ENCODE data around the gene NOX3.

The NOX3 gene

DNA sequence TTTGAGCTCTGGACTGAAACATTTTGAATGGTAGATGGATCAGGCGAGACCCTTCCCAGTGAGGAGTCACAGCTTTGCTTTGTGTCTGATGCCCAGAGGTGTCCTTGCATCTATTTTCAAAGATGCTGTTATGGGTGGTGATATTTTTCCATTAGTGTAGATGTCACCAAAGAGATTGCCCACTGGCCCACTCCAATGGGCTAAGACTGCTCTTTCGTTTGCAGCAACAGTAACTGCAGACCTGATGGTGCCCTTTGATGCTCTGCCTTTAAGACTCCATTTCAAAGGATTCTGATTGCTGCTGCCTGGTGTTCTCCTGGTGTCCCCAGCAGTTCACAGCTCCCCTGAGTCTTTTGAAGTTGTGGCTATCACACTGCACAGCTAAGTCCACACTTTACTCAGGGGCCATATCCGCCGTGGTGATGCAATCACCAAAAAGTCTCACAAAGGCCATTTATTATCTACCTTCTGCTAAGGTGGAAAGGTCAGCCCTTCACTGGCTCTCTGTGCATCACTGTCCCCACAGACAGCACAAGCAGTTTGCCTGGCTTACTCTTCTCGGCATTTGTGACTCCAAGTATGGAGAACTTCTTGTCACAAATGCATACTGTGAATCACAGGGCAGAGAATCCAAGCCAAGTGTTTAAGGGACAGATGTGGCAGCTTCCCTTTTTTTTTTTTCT lies 56.4 kb downstream of the NOX3 start:
- no peak for DNase-seq

DNA sequence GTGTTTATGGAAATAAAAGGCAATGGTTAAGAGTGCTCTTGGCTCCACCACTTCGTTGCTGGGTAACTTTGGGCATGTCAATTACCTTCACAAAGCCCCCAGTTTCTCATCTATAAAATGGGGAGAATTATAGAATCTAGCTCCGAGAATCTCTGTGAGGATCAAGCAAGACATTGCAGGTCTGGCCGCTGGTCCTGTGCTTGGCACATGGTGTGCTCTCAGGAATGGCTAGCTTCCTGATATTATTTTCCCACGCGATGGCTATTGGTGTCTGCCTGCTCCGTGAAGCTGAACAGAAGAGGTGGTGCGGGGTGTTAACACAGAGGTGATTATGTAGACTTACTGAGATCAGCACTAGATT lies 57.0 kb downstream of the NOX3 start:
- DNase-seq, result no peak

DNA sequence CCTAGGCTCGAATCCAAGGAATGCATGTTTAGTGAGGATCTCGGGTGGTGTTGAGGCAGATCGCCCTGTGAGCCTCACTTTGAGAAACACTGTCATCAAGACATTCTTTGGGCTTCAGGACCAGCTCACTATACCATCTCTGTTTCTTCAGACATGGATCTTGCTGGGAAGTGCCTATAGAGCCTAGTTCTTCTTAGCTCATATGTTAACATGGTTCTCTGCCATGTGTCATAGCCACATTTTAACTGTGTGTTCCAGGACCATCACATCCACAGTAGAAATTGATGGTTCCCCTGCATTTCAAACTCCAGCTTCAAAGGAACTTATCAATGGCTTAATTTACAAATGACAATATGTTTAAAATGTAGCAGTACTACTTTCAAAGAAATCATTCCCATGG lies 57.4 kb downstream of the NOX3 start:
- DNase-seq, result no peak

DNA sequence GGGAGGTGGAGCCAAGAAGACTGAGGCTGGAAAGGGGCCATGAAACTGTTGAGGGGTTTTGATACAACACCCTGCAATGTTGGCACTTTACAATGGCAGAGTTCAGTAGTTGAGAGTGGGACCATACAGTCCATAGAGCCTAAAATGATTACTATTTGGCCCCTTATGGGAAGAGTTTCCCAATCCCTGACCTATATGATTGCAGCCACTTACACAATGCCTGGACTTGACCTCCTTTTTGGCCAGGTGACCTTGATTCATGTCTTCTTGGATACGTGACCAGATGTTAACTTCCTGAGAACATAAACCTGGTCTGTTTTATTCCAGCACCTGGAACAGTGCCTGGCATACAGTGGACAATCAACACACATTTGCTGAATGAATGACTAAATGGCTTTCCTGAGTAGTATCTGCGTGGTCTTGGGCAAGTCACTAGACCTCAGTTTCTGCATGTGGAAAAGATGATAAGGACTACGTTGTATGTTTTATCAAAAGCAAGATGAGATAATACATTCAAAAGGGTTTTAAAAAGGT lies 58.4 kb downstream of the NOX3 start:
- DNase-seq, result no peak

DNA sequence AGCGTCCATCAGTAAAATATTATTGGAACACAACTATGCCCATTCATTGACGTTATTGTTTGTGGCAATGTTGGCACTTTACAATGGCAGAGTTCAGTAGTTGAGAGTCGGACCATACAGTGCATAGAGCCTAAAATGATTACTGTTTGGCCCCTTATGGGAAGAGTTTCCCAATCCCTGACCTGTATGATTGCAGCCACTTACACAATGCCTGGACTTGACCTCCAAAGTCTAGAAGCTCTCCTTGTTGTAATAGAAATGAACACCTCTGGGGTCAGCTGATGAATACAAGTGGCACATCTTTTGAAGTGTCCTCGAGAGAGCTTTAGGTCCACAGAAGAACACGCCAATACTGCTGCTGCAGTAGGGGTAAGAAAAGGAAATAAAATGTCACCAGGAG lies 59.0 kb downstream of the NOX3 start:
- DNase-seq, result no peak

DNA sequence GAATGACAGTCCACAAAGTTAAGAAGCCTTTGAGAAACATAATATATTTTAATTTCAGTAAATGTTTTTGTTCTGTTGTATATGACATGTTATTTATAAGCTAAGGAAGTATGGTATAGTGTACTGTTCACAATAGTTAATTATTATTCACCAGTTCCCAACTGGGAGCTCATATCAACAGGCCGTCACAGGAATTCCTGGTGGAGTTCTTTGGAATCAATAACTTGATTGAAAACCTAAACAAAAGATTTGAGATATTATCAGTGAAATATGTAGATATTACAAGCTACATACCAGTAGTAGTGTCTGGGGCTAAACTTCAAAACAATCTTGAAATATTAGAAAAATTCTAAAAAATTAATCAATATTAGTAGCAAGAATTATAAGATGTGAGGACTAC lies 60.3 kb downstream of the NOX3 start:
- DNase-seq, result no peak

DNA sequence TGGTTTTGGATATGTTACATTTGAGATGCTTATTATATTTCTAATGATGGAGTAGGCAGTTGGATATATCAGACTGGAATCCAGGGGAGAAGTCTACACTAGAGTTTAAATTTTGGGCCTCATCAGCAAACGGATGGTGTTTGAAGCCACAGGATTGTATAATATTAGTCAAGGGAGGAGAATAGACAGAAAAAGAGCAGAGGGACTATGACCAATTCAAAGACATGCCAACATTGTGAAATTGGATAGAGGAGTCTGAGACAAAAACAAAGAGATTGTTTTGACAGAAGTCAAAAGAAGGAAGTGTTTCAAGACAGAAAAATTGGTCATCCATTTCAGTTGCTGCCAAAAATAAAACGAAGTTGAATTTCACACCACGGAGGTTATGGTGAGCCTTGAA lies 66.5 kb downstream of the NOX3 start:
- DNase-seq, result no peak

DNA sequence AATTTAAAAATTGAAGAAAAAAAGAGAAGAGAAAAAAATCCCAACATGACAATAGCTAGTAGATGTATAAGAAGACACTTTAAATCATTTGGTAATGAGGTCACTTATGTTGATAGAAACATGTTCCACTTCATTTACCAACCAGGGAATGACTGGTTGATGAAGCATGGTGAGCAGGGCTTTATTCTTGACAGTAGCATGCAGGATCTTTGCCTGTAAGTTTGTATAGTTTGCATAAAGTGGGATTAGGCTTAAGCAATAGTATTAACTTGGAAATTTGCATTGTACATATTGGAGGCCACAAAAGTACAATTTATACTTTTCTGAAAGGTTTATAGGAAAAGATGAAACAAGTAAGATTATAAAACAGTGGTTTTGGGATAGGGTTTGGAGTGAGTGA lies 67.0 kb downstream of the NOX3 start:
- DNase-seq, result no peak

DNA sequence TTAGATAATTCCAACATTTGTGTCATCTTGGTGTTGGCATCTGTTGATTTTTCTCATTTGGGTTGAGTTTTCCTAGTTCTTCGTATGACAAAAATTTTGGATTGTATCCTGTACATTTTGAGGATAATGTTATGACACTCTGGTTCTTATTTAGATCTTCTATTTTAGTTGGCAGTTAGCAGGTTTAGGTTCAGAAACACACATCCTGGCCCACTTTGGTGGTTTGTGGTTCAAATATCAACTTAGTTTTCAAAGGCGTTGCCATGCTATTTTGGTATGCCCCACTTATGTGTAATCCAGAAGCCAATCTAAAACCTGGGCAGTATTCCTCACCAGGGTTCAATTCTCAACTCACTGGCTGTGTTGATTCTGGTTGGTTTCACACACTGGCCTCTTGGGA lies 68.2 kb downstream of the NOX3 start:
- DNase-seq, result no peak

DNA sequence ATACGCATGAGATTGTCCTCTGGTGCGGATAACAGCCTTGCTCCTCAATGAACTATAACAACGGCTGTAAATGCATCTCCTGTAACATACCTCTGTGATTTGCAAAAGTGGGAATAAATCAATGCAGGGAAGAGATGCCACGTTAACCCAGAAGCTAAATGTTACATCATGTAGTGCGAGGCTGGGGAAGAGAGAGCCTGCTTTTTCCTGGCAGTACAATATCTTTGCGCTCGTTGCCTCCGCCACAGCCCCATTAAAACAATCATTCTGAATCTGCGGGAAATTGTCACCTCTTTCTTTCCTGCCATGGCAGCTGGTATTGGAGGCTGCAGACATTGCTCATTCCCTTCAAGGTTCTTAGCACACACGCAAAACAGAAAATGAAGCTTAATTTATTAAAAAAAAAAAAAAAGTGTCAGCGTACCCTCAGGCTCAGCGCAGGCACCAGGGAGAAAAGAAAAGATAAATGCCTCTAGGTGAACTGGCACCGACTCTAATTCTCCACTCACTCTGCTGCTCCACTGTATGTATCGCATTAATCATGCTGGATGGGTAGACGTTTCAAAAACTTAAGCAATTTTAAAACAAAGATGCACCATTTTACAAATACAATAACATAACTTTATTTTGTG lies 71.2 kb downstream of the NOX3 start:
- DNase-seq, result peak; percentile 58

DNA sequence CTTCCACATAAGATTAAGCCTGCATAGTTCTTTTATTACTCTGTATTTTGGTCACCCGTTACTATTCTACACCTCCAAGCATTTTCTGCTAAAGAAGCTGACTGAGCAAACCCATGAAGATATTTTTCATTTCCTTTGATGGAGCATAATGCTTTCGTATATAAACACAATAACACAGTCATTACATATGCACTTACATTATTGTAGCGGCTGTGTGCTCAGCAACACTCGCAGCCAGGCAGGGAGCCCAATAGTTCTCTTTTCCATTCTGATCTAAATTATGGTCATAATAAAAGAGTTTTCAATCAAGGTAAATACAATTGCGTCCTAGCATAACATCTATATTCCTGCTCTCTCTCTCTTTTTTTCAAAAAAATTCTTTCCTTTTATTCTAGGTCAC lies 71.7 kb downstream of the NOX3 start:
- no peak for DNase-seq

DNA sequence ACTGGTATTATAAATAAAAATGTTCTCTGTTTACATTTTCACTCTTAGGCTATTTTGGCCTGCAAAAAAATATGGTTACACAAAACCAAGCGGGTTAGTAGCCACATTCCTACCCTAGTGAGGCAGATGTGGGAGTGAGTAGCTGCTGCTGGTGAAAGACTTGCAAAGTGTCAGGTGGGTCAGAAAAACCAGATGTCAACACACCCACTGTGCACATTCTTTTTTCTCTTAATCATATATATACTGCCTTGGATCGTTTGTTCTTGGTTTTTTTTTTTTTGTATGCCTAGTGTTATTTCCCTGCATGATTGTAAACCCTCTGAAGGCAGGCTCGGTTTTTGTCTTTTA lies 73.3 kb downstream of the NOX3 start:
- no peak for DNase-seq

DNA sequence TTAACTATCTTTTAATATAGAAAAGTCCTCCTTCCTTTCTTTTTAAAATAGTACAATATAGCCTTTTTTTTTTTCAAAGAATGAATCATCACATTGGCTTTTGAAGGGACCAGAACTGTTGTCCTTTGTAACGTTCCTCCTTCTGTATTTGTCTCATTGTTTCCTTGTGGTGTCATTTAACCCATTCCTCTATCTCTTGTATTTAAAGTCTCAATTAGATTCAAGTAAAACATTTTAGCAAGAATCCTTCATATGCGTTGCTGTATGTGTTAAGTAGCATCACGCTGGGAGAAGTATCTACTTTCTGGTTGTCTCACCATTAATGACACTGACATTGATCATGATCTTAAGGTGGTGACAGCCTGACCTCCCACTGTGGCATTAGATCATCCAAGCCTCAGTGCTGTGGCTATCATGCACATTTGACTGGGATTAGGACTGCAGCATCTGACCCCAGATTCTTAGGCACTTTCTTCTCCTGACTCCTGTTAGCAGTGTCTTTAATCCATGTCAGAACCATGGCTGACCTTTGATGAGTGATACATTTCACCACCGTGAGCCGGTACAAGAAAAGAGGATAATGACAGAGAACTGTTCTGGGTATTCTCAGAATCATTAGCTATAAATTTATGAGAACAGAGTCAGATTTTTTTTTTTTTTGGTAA lies 73.8 kb downstream of the NOX3 start:
- no peak for DNase-seq

DNA sequence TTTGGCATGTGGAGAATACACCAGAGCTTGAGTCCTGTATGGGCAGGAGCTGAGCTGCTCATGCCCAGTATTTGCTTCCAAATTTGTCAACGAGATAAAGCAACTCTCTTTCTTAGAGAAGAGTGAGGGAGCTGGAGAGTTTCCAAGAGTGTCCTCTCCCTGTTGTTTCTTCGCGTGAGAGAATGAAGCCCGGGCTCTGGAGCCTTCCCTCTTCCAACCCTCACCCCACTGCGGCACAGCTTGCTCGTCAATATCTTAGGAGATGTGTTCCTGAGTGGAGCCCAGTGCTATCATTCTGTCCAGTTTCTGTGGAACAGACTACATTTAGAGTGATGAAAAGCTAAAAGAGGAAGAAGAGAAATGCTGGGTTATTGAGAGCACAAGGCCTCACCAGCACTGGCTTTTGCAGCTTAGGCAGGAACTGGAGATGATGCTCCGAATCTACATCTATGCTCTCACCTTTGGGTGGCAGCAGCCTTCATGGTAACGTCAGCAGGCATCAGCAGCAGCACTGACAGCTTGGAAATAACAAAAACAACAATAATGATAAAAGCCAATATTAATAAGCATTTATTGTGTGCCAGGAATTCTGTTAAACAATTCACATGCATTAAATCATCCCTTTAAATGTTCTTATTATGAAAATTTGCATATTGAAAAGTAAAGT lies 74.8 kb downstream of the NOX3 start:
- DNase-seq, result no peak

DNA sequence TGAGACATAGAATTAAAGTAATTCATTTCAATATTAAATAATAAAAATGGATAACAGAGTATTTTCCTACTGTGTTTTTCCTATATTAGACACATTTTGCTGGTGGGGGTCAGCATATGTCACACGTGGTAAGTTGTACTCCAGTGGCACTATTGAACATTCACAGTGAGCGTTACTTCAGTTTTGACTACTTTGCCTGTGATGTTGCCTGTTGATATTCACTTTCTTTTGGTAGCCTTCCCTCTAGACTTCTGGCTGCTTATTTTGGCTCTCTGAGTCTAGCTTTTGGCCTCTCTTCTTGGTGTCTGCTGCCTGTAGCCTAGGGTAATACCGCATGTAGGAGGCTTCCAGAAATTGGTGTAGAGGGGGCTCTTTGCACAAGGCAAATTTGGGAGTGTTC lies 76.9 kb downstream of the NOX3 start:
- no peak for DNase-seq

DNA sequence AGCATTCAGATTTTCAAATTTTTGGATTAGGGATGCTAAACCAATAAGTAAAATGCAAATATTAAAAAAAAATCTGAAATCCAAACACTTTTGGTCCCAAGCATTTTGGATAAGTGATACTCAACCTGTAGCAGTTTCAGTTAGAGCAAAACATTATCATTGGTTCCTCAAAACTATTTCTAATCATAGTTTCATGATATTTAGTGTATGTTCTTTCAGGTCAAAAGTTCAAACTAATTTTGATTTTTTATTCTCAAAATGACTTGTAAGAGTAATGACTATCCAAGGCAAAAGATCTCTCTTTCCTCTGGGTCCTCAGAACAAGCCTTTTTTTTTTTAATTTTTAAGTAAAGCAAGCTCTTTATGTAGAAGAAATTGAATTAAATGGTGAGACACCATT lies 77.4 kb downstream of the NOX3 start:
- no peak for DNase-seq

DNA sequence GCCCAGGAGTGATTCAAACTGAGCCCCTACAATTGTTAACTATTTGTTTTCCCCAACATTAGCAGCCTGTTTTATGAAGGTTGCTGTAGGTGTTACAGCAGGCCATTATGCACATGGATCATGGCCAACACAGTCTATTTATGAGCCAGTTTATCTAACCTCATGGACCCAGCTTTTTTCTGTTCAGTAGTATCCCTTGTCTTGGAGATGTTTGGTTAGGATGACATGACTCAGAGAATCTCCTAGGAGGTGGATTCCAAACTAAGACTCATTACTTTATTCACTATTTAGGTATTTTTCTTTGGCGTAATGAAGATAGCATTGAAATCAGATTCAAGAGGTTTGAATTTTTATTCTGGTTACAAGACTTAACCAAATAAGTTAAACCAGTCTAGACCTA lies 78.6 kb downstream of the NOX3 start:
- DNase-seq, result no peak

DNA sequence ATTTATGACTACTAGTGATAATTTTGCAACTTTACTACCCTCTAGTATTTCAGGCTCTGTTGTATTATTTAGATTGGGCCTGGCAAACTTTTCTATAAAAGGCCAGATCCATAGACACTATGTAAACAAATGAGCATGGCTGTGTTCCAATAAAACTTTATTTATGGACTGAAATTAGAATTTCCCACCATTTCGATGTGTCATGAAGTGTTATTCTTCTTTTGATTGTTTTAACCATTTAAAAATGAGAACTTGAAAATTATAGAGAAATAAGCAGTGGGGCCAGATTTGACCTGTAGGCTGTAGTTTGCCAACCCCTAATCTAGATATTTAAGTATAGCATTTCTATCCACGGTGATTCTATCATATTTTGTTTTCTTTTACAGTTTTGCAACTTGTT lies 79.8 kb downstream of the NOX3 start:
- no peak for DNase-seq

DNA sequence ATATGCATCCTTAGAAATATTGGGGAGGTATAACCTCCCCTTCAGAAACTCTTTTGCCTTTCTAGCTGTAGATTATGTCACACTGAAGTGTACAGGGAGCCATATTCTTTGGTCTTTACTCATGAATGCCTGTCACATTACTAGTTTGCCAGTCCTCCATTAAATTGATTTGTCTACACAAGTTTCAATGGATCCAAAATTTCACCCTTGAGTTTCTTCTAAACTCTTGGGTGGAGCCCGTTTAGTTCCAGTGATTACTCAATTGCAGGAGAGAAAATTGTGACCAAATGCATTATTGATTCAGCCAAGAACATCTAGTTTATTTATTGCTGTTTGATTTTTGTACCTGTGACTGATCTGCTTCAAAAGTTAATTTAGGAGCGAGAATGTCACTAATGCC lies 81.0 kb downstream of the NOX3 start:
- DNase-seq, result no peak

DNA sequence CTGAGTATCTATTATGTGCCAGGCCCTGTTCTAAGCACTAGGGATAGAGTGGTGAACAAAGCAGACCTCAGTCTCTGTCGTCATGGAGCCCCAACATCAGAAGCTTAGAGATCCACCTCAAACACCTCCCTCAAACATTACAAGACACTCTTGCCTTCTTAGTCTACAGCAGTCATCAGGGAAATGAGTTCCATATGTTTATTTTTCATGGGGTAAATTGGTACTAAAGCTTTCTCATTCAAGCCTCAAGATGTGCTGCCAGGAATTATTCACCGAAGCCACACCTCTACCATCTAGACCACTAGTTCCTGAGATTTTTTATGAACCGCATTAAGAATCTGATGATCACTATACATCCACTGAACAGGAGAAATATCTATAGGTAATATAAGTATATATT lies 82.4 kb downstream of the NOX3 start:
- DNase-seq, result no peak

DNA sequence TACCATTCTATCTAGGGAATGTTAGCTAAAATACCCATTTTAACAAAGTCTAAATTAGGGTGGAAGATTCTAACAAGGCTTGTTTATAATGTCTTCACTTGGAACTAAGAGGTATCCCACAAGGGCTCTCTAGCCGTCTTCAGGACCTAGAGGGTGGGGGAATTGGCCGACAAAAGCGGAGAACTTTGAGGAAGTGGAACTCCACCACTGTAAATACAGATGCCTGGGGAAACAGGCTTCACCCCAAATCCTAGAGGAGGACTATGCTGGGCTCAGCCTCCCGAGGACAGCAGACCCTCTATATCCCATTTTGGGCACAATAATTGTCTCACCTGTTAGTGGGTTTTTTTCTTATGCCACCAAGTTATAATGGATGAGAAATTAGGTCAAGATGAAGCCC lies 83.4 kb downstream of the NOX3 start:
- DNase-seq, result no peak

DNA sequence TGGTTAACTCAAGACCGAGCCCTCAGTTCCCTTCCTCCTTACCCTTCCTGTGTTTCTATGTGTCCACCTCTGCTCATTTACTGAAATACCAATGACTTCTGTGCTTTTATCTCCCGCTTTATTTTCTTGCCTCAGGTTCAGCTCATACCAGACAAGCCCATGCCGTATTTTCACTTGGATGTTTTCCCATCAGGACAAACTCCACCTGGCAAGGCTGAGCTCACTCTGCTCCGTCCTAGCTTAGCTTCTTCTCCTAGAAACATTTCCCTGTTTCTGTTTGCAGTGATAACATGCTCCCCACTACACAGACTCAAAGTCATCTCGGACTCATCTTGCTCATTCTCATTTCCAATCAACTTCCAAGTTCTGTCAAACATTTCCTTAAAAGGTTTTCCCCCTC lies 84.4 kb downstream of the NOX3 start:
- no peak for DNase-seq

DNA sequence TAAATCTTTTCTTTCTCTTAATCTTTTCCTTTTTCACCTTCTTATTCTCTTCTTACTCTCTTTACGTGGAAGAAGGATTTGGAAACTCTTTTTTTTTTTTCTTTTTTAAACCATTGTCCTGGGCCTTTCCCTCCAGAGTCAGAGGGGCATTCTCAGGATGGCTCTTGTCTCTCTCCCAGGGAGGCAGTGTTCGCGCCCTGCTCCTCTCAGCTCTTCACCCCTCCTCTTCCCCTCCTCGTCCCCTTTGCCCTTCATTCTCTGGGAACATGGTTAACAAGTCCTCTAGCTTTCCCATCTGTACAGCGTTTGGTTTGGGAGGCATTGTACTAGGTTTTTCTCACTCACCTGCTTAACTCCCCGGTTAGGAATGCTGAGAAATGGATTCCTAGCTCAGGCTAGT lies 89.3 kb downstream of the NOX3 start:
- DNase-seq, result no peak

DNA sequence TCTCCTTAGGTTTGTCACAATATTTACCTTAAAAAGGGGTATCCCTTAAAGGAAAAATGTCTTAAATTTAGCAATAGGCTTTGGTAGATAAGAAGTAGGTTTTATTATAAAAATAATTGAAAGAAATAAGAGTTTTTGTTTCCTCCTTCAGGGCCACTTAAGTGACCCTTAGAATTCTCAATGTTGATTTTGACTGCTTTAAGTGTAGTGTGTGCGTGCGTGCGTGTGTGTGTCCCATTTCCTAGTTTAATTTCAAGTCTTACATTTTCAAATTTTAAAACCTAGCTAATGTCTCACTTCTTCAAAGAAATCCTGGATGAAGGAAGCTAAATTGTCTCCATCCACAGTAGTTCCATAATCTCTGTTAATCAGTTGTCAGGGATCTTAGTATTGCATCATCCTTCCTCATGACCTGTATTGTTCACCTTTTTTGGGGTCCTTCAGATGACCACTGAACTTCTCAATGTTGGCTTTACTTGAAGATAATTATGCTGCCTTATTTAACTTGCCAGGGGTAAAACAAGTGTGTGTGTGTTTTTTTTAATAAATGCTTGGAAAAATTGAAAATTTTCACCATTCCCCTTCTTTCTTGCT lies 90.7 kb downstream of the NOX3 start:
- no peak for DNase-seq

All from retina (tissue), 1 donor.